Endothelial cell of umbilical vein (primary cell): ENCODE results near the gene NOXRED1.

ENCODE experiments used
- EZH2 ChIP-seq: IDR thresholded peaks from 2 replicates; pipeline ENCODE4 v1.6.1; 2012; ENCODE audit warnings: borderline replicate concordance, low read depth, mild to moderate bottlenecking, moderate library complexity, low read length, inconsistent platforms; ENCODE audit not compliant: severe bottlenecking
- MYC ChIP-seq: IDR thresholded peaks from one replicate; pipeline ENCODE4 v1.6.1; 2011; ENCODE audit warnings: mild to moderate bottlenecking, low read depth, low read length
- POLR2A ChIP-seq: IDR thresholded peaks from 2 replicates; pipeline ENCODE4 v1.6.1; 2012; ENCODE audit warnings: low read depth, mild to moderate bottlenecking, control low read depth, low read length
- POLR2AphosphoS5 ChIP-seq: IDR thresholded peaks from 2 replicates; pipeline ENCODE4 v1.6.1; 2012; ENCODE audit warnings: low read depth, mild to moderate bottlenecking, control low read depth, low read length, moderate library complexity; ENCODE audit not compliant: insufficient read depth
- TF ChIP-seq, protein P1 (sequence below), 2 donors: IDR thresholded peaks; 1 replicate in 1 of 2; 2 replicates in 1 of 2; pipeline ENCODE4 v1.5.1; 2011; ENCODE audit warnings: low read length in 2 of 2, mild to moderate bottlenecking in 2 of 2, moderate library complexity in 2 of 2, control low read depth in 1 of 2, inconsistent platforms in 1 of 2, low read depth in 1 of 2; ENCODE audit not compliant: insufficient read depth in 1 of 2; ENCODE audit errors: extremely low read depth in 1 of 2
- TF ChIP-seq, protein P2 (sequence below): IDR thresholded peaks from 2 replicates; pipeline ENCODE4 v1.6.1; 2011; ENCODE audit not compliant: insufficient read depth, insufficient read length

GRCh38 chr14:77467801-77468200 is 44.5 kb upstream of the NOXRED1 start:
- no peak for TF ChIP-seq POLR2A
- TF ChIP-seq, protein P1, sequence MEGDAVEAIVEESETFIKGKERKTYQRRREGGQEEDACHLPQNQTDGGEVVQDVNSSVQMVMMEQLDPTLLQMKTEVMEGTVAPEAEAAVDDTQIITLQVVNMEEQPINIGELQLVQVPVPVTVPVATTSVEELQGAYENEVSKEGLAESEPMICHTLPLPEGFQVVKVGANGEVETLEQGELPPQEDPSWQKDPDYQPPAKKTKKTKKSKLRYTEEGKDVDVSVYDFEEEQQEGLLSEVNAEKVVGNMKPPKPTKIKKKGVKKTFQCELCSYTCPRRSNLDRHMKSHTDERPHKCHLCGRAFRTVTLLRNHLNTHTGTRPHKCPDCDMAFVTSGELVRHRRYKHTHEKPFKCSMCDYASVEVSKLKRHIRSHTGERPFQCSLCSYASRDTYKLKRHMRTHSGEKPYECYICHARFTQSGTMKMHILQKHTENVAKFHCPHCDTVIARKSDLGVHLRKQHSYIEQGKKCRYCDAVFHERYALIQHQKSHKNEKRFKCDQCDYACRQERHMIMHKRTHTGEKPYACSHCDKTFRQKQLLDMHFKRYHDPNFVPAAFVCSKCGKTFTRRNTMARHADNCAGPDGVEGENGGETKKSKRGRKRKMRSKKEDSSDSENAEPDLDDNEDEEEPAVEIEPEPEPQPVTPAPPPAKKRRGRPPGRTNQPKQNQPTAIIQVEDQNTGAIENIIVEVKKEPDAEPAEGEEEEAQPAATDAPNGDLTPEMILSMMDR (IDR thresholded peaks at IDR 0.05; ENCODE audit: extremely low read depth in 1 of 2, insufficient read depth in 1 of 2, low read depth in 1 of 2, low read length in 2 of 2), result no peak
- no peak for TF ChIP-seq EZH2
- TF ChIP-seq, protein P2, sequence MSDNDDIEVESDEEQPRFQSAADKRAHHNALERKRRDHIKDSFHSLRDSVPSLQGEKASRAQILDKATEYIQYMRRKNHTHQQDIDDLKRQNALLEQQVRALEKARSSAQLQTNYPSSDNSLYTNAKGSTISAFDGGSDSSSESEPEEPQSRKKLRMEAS, result no peak
- no peak for TF ChIP-seq MYC
- no peak for TF ChIP-seq POLR2AphosphoS5
